H1 (cell line): ENCODE results near the gene ZNF555.

Experiments used
- ASH2L ChIP-seq: fragments of 200-600, 300-600 bp; sonication (generic); IDR thresholded peaks from one replicate; pipeline ENCODE4 v1.7.1; 2017; ENCODE audit warnings: low read length
- CREB1 ChIP-seq: IDR thresholded peaks from 2 replicates; pipeline ENCODE4 v1.6.1; 2012; ENCODE audit warnings: inconsistent platforms
- EZH2 ChIP-seq: fragments of 200-600 bp; sonication (generic); IDR thresholded peaks from 2 replicates; pipeline ENCODE4 v1.7.1; 2012; ENCODE audit warnings: low read depth, mild to moderate bottlenecking, moderate library complexity, low read length, inconsistent platforms; ENCODE audit not compliant: severe bottlenecking
- GABPA ChIP-seq: IDR thresholded peaks from 2 replicates; pipeline ENCODE4 v1.6.1; 2011; ENCODE audit warnings: mild to moderate bottlenecking, low read length, moderate library complexity, borderline replicate concordance; ENCODE audit not compliant: insufficient read depth
- GTF2F1 ChIP-seq: IDR thresholded peaks from 2 replicates; pipeline ENCODE4 v1.6.1; 2012; ENCODE audit warnings: low read depth, low read length, improper control_type of control experiment, borderline replicate concordance
- JUN ChIP-seq: IDR thresholded peaks from 2 replicates; pipeline ENCODE4 v1.6.1; 2011; ENCODE audit warnings: low read depth, mild to moderate bottlenecking, improper control_type of control experiment, low read length
- RAD21 ChIP-seq, 2 experiments: IDR thresholded peaks in 1 of 2; conservative IDR thresholded peaks in 1 of 2; 2 replicates each; pipeline ENCODE4 v1.6.1; 2011; ENCODE audit warnings: low read depth in 2 of 2, low read length in 2 of 2, improper control_type of control experiment in 1 of 2, inconsistent platforms in 1 of 2, mild to moderate bottlenecking in 1 of 2, moderate library complexity in 1 of 2
- SIN3A ChIP-seq, 2 experiments: IDR thresholded peaks in 1 of 2; conservative IDR thresholded peaks in 1 of 2; 2 replicates each; pipeline ENCODE4 v1.6.1; 2011 to 2012; ENCODE audit warnings: low read length in 2 of 2, improper control_type of control experiment in 1 of 2, low read depth in 1 of 2, mild to moderate bottlenecking in 1 of 2
- SP1 ChIP-seq: IDR thresholded peaks from 2 replicates; pipeline ENCODE4 v1.6.1; 2011; ENCODE audit warnings: low read depth, low read length
- TAF1 ChIP-seq: IDR thresholded peaks from 2 replicates; pipeline ENCODE4 v1.6.1; 2011; ENCODE audit warnings: mild to moderate bottlenecking, low read depth, low read length
- TBP ChIP-seq: IDR thresholded peaks from 2 replicates; pipeline ENCODE4 v1.6.1; 2011; ENCODE audit warnings: low read depth, low read length, improper control_type of control experiment
- ZNF274 ChIP-seq: IDR thresholded peaks from 2 replicates; pipeline ENCODE4 v1.7.0; 2012; ENCODE audit warnings: low read length, borderline replicate concordance; ENCODE audit errors: extremely low read depth
- TF ChIP-seq, protein P1 (sequence below), 3 experiments: IDR thresholded peaks; 1 replicate in 2 of 3; 2 replicates in 1 of 3; pipeline versions ENCODE4 v1.5.1 to v1.6.1; 2011; ENCODE audit warnings: low read length in 3 of 3, mild to moderate bottlenecking in 3 of 3, inconsistent platforms in 2 of 3, low read depth in 1 of 3, moderate library complexity in 1 of 3; ENCODE audit not compliant: insufficient read depth in 1 of 3; ENCODE audit errors: control extremely low read depth in 1 of 3

GRCh38 chr19:2847507-2847906 is 6.2 kb downstream of the ZNF555 start:
- TF ChIP-seq, protein P1, sequence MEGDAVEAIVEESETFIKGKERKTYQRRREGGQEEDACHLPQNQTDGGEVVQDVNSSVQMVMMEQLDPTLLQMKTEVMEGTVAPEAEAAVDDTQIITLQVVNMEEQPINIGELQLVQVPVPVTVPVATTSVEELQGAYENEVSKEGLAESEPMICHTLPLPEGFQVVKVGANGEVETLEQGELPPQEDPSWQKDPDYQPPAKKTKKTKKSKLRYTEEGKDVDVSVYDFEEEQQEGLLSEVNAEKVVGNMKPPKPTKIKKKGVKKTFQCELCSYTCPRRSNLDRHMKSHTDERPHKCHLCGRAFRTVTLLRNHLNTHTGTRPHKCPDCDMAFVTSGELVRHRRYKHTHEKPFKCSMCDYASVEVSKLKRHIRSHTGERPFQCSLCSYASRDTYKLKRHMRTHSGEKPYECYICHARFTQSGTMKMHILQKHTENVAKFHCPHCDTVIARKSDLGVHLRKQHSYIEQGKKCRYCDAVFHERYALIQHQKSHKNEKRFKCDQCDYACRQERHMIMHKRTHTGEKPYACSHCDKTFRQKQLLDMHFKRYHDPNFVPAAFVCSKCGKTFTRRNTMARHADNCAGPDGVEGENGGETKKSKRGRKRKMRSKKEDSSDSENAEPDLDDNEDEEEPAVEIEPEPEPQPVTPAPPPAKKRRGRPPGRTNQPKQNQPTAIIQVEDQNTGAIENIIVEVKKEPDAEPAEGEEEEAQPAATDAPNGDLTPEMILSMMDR (IDR thresholded peaks at IDR 0.05; ENCODE audit: control extremely low read depth in 1 of 3, insufficient read depth in 1 of 3, low read depth in 1 of 3, low read length in 3 of 3): no peak
- TF ChIP-seq EZH2 (no peak), CREB1 (no peak), SP1 (no peak), SIN3A (conservative IDR thresholded peaks at IDR 0.05 in 1 of 2, IDR thresholded peaks at IDR 0.05 in 1 of 2; ENCODE audit: low read depth in 1 of 2, low read length in 2 of 2) (no peak), JUN (no peak), RAD21 (IDR thresholded peaks at IDR 0.05 in 1 of 2, conservative IDR thresholded peaks at IDR 0.05 in 1 of 2; ENCODE audit: low read depth in 2 of 2, low read length in 2 of 2) (no peak), GTF2F1 (no peak), ZNF274 (no peak), TBP (no peak), GABPA (no peak), TAF1 (no peak), ASH2L (no peak)
